HG03139 (cell line): ENCODE results near the gene RUNX2.

Source experiments
- ATAC-seq: cut with Tn5 transposase; IDR thresholded peaks from one replicate; pipeline ENCODE4 v1.9.1; 2021; ENCODE audit not compliant: unreplicated experiment

The RUNX2 gene

GRCh38 chr6:45576648-45577624 lies 248.8 kb downstream of the RUNX2 start:
- ATAC-seq = no peak

DNA sequence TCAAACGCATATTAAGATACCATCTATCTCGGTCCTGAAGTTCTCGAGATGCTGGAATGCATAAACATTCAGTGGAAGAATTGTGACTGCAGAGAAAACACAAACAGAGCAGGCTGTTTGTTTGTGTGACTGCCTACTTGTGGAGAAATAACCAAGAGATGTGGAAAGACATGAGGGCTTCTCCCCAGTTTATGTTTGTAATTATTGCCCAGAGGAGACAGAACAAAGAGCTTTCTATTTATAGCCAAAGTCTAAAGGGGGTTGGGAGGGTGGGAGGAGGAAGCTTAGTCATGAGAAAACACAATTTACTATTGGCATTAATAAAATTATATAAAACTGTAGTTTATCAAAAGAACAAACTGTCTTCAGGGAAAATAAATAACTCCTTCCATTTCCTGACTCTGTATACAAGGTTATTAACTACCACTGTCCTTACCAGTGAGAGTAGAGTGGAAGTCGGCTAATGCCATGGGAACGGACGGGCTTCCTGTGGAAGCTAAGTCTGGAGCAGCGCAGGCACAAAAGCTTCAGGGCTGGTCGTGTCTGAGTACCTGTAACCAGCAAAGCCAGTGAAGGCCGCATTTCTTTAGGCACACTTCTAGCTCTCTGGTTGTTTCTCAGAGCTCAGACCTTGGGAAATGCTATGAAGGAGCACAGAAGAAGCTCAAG lies 249.8 kb downstream of the RUNX2 start:
- no peak for ATAC-seq

DNA sequence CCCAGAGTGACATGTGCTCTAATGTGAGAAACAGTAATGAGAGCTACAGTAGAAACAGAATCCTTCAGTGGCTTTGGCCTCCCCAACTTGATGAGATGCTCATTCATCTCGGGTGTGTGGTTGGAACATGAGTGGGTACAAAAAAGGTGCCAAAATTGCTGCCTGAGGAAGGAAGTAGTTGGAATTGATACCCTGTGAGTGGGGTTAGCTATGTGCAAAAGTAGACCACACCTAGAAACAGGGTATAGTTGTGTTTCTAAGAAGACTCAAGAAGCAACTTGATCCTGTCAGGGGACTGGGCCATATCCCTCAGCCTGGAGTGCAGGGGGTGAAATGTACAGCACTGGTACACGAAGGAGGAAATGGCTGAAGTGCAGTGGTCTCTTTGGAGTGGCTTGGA lies 256.0 kb downstream of the RUNX2 start:
- no peak for ATAC-seq

DNA sequence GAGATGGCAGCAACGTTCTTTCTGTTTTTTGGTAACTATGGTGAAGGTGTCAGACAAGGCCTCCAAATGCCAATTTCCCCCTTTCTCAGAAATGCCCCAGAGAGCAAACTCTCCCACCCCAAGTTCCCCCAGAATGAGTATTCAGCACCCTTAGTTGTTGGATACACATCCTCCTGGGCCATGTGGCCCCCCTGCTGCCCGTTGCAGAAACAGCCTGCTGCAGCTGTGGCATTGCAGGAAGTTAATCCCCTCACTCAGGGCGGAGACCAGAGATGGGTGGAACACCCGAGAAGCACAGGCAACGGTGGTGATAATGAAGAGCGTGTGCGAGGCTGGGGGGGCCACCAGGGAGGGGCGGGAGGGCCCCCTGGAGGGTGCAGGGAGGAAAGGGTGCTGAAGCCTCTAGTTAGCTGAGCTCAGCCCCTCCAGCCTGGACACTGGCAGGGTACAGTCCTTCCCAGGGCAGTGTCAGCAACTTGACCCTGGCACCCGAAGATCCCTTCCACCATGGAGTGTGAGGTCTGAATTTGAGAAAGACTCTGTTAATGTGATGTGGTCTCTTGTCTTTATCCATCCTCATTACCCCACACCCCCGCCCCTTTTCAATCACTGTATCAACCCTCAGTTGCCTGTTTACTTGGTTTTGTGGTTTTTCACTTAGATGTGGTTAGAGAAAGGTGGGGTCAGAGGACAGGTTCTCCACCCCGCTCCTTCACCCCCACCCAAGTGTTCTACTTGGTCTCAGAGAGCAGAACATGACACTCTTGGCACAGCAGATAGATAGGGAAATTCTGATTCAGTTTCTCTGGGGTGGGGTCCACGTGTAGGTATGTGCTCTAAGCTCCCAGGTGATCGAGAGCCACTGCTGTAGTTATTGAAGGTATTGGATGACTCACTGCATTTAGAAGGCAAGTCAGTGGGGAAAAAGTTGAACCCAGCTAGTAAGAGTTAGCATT lies 258.4 kb downstream of the RUNX2 start:
- no peak for ATAC-seq

GRCh38 chr6:45587229-45588060 lies 259.3 kb downstream of the RUNX2 start:
- no peak for ATAC-seq

DNA sequence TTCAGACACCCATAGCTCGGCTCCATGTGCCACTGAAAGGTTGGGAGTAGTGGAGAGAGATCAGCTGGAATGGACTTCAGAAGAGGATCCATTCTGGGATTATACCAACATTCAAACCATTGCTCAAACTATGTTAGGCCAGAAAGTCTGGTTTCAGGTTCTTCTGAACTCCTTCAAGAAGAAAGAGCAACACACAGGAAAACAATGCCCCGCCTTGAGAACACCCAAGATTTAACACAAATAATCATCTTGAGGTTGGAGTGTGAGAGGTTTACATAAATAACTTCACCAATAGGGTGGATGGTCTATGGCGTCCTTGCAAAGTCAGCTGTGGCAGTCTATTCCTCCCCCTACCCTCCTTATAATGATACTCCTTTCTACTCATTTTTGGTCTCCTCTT lies 261.2 kb downstream of the RUNX2 start:
- ATAC-seq = no peak

- no peak for ATAC-seq
Measured at GRCh38 chr6:45590226-45590625, 262.1 kb downstream of the RUNX2 start.

- no peak for ATAC-seq
Measured at GRCh38 chr6:45590696-45591184, 262.6 kb downstream of the RUNX2 start.

- no peak for ATAC-seq
Measured at GRCh38 chr6:45591306-45591705, 263.2 kb downstream of the RUNX2 start.

- no peak for ATAC-seq
Measured at GRCh38 chr6:45591890-45592289, 263.8 kb downstream of the RUNX2 start.

DNA sequence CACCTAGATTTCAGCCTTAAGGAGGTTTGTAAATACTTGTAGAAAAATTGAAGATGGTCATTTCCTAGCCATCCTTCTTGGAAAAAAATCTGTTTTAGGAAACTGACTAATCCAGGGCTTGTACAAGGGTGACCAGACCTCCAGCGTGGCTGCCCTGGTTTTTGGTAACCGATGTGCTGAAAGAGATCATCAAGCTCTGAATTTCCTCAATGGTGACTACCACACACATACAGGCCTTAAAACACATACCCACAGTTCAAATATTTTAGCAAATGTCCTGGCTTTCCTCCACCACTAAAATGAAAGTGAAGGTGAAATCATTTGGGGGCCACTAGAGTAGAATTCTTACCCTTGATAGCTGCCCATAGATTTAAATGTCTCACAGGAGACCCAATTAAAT lies 264.9 kb downstream of the RUNX2 start:
- no peak for ATAC-seq

- ATAC-seq = no peak
Measured at GRCh38 chr6:45595010-45595851, 267.1 kb downstream of the RUNX2 start.

DNA sequence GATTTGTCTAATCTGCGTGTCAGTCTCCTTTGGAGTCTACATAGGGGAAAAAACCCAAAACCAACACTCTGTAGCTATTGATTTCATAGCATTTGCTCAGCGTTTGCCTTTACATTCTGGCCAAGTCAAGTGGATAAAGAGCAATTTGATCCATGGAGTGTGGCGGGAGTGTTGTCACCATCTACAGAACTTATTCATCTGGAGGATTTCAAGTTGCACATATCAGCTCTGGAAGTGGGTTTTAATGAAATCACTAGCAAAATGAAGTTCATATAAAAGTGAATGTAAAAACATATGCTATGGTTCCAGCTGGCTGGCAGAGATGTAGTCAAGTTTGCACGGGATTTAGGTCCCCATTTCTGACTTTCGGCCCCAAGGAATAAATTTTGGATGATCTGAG lies 269.3 kb downstream of the RUNX2 start:
- ATAC-seq = no peak

- no peak for ATAC-seq
Measured at GRCh38 chr6:45599053-45599452, 270.9 kb downstream of the RUNX2 start.

- ATAC-seq = no peak
Measured at GRCh38 chr6:45605971-45606370, 277.8 kb downstream of the RUNX2 start.

- ATAC-seq = no peak
Measured at GRCh38 chr6:45606831-45607400, 278.8 kb downstream of the RUNX2 start.

GRCh38 chr6:45607798-45608197 lies 279.7 kb downstream of the RUNX2 start:
- ATAC-seq = no peak

DNA sequence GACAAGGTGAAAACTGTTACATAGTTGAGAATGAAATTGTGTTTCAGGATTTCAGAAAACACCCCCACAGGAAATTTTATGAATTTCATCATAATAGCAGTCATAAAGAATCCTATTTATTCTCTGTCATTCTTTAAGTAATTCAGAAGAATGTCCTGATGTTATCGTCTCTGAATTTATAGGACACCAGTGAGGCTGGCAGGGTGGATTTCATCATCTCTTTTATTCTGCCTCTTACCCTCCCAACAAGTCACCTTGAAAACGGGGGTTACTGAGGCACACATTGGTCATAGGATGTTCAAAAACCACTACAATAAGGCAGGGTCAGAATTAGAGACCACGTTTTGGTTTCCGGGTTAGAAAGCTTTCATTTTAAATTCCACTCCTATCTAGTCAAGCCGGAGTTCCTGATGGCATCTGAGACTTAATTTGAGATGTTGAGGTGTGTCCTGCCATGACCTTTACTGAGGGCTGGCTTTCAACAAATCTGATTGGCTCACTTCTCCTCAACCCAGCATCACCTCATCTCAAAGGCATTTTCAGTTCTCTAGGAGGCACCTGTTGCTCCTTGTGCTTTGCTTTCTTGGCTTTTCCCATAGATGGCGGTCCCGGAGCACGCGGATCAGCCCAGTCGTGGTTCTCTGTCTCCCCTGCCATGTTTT lies 280.3 kb downstream of the RUNX2 start:
- no peak for ATAC-seq
